H1 (cell line): ENCODE data around the gene CUL1. TPM values are rescaled to one million over a fixed set of nuclear protein-coding genes. Genes with fewer than 3 reads are reported as not detected.

Experiments used
- CTCF ChIA-PET: fragments of 300-600 bp; sonication (Branson Sonifier 250); formaldehyde crosslinking; loops from one replicate; lab custom pipeline; 2021; ENCODE audit not compliant: partially characterized antibody; lab: Charles Lee
- POLR2A ChIA-PET: fragments of 300-600 bp; sonication (Branson Sonifier 250); formaldehyde crosslinking; loops from one replicate; lab custom pipeline; 2021; ENCODE audit warnings: inconsistent platforms; ENCODE audit not compliant: partially characterized antibody; lab: Charles Lee
- DNase-seq, 2 experiments: peaks; one replicate each; pipeline versions ENCODE4 v3.0.0 to v3.0.0-alpha.2; 2010 to 2022; ENCODE audit warnings: low spot score in 2 of 2, low read depth in 1 of 2, mixed read lengths in 1 of 2
- FAIRE-seq: peaks from 2 replicates; lab custom pipeline; 2011; peaks lifted over from hg19 to GRCh38; lab: Jason Lieb, UNC
- H2AFZ ChIP-seq: 2 replicates; pipeline ENCODE4 v1.8.1; 2012; ENCODE audit warnings: low read length, inconsistent platforms
- H2AK5ac ChIP-seq: 2 replicates; pipeline ENCODE4 v1.6.1; 2013; ENCODE audit warnings: low read depth, low read length
- H2BK120ac ChIP-seq: replicated peaks from 2 replicates; pipeline ENCODE3; 2013; ENCODE audit warnings: low read depth, low read length, inconsistent platforms
- H2BK12ac ChIP-seq: 2 replicates; pipeline ENCODE4 v1.6.1; 2013; ENCODE audit warnings: low read depth, low read length
- H2BK15ac ChIP-seq: 2 replicates; pipeline ENCODE4 v1.6.1; 2013; ENCODE audit warnings: low read length
- H2BK20ac ChIP-seq: 2 replicates; pipeline ENCODE4 v1.6.1; 2013; ENCODE audit warnings: low read length
- H2BK5ac ChIP-seq: 2 replicates; pipeline ENCODE4 v1.6.1; 2013; ENCODE audit warnings: low read depth, low read length
- H3K14ac ChIP-seq: 2 replicates; pipeline ENCODE4 v1.6.1; 2013; ENCODE audit warnings: inconsistent platforms; ENCODE audit not compliant: insufficient read length
- H3K18ac ChIP-seq: 2 replicates; pipeline ENCODE4 v1.6.1; 2013; ENCODE audit warnings: low read length; ENCODE audit errors: extremely low read depth
- H3K23ac ChIP-seq: 2 replicates; pipeline ENCODE4 v1.6.1; 2013; ENCODE audit warnings: inconsistent platforms; ENCODE audit not compliant: insufficient read length
- H3K23me2 ChIP-seq: 2 replicates; pipeline ENCODE4 v1.6.1; 2013; ENCODE audit warnings: low read depth, low read length
- H3K27ac ChIP-seq: 2 replicates; pipeline ENCODE4 v1.6.1; 2011; ENCODE audit warnings: low read depth, low read length, inconsistent platforms
- H3K27me3 ChIP-seq, 4 experiments: replicated peaks in 1 of 4; 1 replicate in 1 of 4; 2 replicates in 3 of 4; pipeline versions ENCODE4 v1.6.1 to v1.8.1; 2011 to 2013; ENCODE audit warnings: low read length in 3 of 4, mild to moderate bottlenecking in 3 of 4, inconsistent platforms in 2 of 4, mixed read lengths in 2 of 4, moderate library complexity in 1 of 4; ENCODE audit not compliant: control insufficient read depth in 3 of 4, insufficient read depth in 3 of 4; ENCODE audit errors: extremely low read depth in 1 of 4
- H3K36me3 ChIP-seq, 4 experiments: 2 replicates each; pipeline versions ENCODE4 v1.6.1 to v1.8.1; 2011 to 2013; ENCODE audit warnings: mild to moderate bottlenecking in 4 of 4, low read length in 3 of 4, moderate library complexity in 2 of 4, control low read depth in 1 of 4, inconsistent platforms in 1 of 4; ENCODE audit not compliant: insufficient read depth in 4 of 4, control insufficient read depth in 2 of 4
- H3K4ac ChIP-seq: replicated peaks from 2 replicates; pipeline ENCODE3; 2013; ENCODE audit warnings: low read length, low read depth, mixed read lengths, inconsistent platforms; ENCODE audit not compliant: insufficient read length
- H3K4me1 ChIP-seq, 4 experiments: replicated peaks in 1 of 4; 1 replicate in 1 of 4; 2 replicates in 3 of 4; pipeline versions ENCODE4 v1.6.1 to v1.8.1; 2011 to 2013; ENCODE audit warnings: low read length in 3 of 4, inconsistent platforms in 2 of 4, mixed read lengths in 1 of 4; ENCODE audit not compliant: insufficient read depth in 4 of 4, control insufficient read depth in 3 of 4
- H3K4me2 ChIP-seq, 2 experiments: 2 replicates each; pipeline versions ENCODE4 v1.6.1 to v1.8.1; 2011 to 2013; ENCODE audit warnings: low read depth in 2 of 2, low read length in 2 of 2, control low read depth in 1 of 2, inconsistent platforms in 1 of 2, mild to moderate bottlenecking in 1 of 2; ENCODE audit not compliant: insufficient read depth in 1 of 2
- H3K4me3 ChIP-seq, 4 experiments: fragments of 200-600, 300-600 bp in 1 of 4; sonication (generic), shearing (Covaris generic), sonication (Bioruptor Twin) in 1 of 4; 2 replicates each; pipeline versions ENCODE4 v1.5.1 to v1.8.1; 2011 to 2016; ENCODE audit warnings: low read length in 4 of 4, low read depth in 3 of 4, control low read depth in 2 of 4, inconsistent platforms in 2 of 4, mild to moderate bottlenecking in 2 of 4, mixed read lengths in 1 of 4, moderate library complexity in 1 of 4; ENCODE audit not compliant: insufficient read depth in 2 of 4; ENCODE audit errors: extremely low read depth in 1 of 4
- H3K56ac ChIP-seq: replicated peaks from 2 replicates; pipeline ENCODE3; 2013; ENCODE audit warnings: low read depth, mild to moderate bottlenecking, mixed read lengths, low read length, inconsistent platforms; ENCODE audit not compliant: insufficient read length
- H3K79me1 ChIP-seq: 2 replicates; pipeline ENCODE4 v1.6.1; 2013; ENCODE audit warnings: low read depth, low read length, control low read depth
- H3K79me2 ChIP-seq, 2 experiments: 2 replicates each; pipeline versions ENCODE4 v1.6.1 to v1.8.1; 2012 to 2013; ENCODE audit warnings: low read length in 2 of 2, mild to moderate bottlenecking in 2 of 2, inconsistent platforms in 1 of 2; ENCODE audit not compliant: insufficient read depth in 2 of 2, control insufficient read depth in 1 of 2
- H3K9ac ChIP-seq, 4 experiments: replicated peaks in 1 of 4; 1 replicate in 1 of 4; 2 replicates in 3 of 4; pipeline versions ENCODE4 v1.6.1 to v1.8.1; 2011 to 2013; ENCODE audit warnings: low read depth in 3 of 4, low read length in 3 of 4, control low read depth in 2 of 4, mild to moderate bottlenecking in 2 of 4, moderate library complexity in 2 of 4, inconsistent platforms in 1 of 4; ENCODE audit errors: extremely low read depth in 1 of 4
- H3K9me3 ChIP-seq, 2 experiments: 2 replicates each; pipeline versions ENCODE4 v1.6.1 to v1.8.1; 2012 to 2013; ENCODE audit warnings: mild to moderate bottlenecking in 2 of 2, moderate library complexity in 2 of 2, control low read depth in 1 of 2, inconsistent platforms in 1 of 2, low read depth in 1 of 2, low read length in 1 of 2, mixed read lengths in 1 of 2; ENCODE audit not compliant: insufficient read depth in 2 of 2
- H4K20me1 ChIP-seq, 2 experiments: replicated peaks in 1 of 2; 2 replicates each; pipeline versions ENCODE3 to v1.8.1; 2011 to 2013; ENCODE audit warnings: inconsistent platforms in 2 of 2, low read length in 2 of 2, mild to moderate bottlenecking in 1 of 2; ENCODE audit not compliant: insufficient read depth in 2 of 2, control insufficient read depth in 1 of 2
- H4K5ac ChIP-seq: 2 replicates; pipeline ENCODE4 v1.6.1; 2013; ENCODE audit warnings: low read length, low read depth, mixed read lengths, inconsistent platforms; ENCODE audit not compliant: insufficient read length
- H4K8ac ChIP-seq: 2 replicates; pipeline ENCODE4 v1.8.0; 2013; ENCODE audit warnings: mild to moderate bottlenecking, moderate library complexity, low read length, inconsistent platforms; ENCODE audit not compliant: insufficient read depth; ENCODE audit errors: extremely low read depth
- H4K91ac ChIP-seq: replicated peaks from 2 replicates; pipeline ENCODE3; 2013; ENCODE audit warnings: low read length, mixed read lengths, inconsistent platforms; ENCODE audit not compliant: insufficient read length
- EP300 ChIP-seq, 2 experiments: IDR thresholded peaks; 1 replicate in 1 of 2; 2 replicates in 1 of 2; pipeline ENCODE4 v1.6.1; 2011 to 2012; ENCODE audit warnings: low read depth in 2 of 2, low read length in 2 of 2, mild to moderate bottlenecking in 2 of 2, borderline replicate concordance in 1 of 2, inconsistent platforms in 1 of 2, moderate library complexity in 1 of 2
- JUND ChIP-seq: IDR thresholded peaks from 2 replicates; pipeline ENCODE4 v1.6.1; 2011; ENCODE audit warnings: mild to moderate bottlenecking, improper control_type of control experiment, low read length
- MAFK ChIP-seq: IDR thresholded peaks from 2 replicates; pipeline ENCODE4 v1.6.1; 2012; ENCODE audit warnings: low read depth, mild to moderate bottlenecking, improper control_type of control experiment, low read length
- TBP ChIP-seq: IDR thresholded peaks from 2 replicates; pipeline ENCODE4 v1.6.1; 2011; ENCODE audit warnings: low read depth, low read length, improper control_type of control experiment
- WGBS, 2 experiments: shearing (Covaris generic) in 1 of 2; methylation state at CpG; one replicate each; pipeline versions ENCODE4 v1.1.6 to v1.1.7; 2013 to 2015; ENCODE audit warnings: low lambda C conversion rate in 2 of 2, mixed read lengths in 2 of 2, inconsistent platforms in 1 of 2, low coverage in 1 of 2, missing lambda C conversion rate in 1 of 2; ENCODE audit not compliant: insufficient replicate concordance in 2 of 2, insufficient coverage in 1 of 2, insufficient read length in 1 of 2; ENCODE audit errors: extremely low coverage in 1 of 2, missing lambda C conversion rate in 1 of 2; 5-methylcytosine and 5-hydroxymethylcytosine counted together
- polyA plus RNA-seq, 7 experiments: library from polyadenylated mRNA; depleted of rRNA in 3 of 7; stranded (reverse) in 5 of 7; unstranded in 2 of 7; fragments of >200 nt in 5 of 7; fragments of 200-250 nt in 2 of 7; gene quantifications; 1 replicate in 5 of 7; 2 replicates in 1 of 7; 4 replicates in 1 of 7; pipeline versions ENCODE4 v1.2.1 to v1.2.3, GENCODE V29; 2011 to 2013; ENCODE audit warnings: missing spikeins in 2 of 7, mixed read lengths in 2 of 7
- total RNA-seq: library from RNA; stranded (reverse); fragmentation: NEBNext Ultra II Directional; extraction: Animal tissue kit (Norgen Biotek cat#: 25700); gene quantifications from 2 replicates; pipeline ENCODE4 v1.2.1, GENCODE V29; 2021
- TF ChIP-seq, protein P1 (sequence below), 3 experiments: IDR thresholded peaks; 1 replicate in 2 of 3; 2 replicates in 1 of 3; pipeline versions ENCODE4 v1.5.1 to v1.6.1; 2011; ENCODE audit warnings: low read length in 3 of 3, mild to moderate bottlenecking in 3 of 3, inconsistent platforms in 2 of 3, low read depth in 1 of 3, moderate library complexity in 1 of 3; ENCODE audit not compliant: insufficient read depth in 1 of 3; ENCODE audit errors: control extremely low read depth in 1 of 3
- TF ChIP-seq, protein P2 (sequence below): IDR thresholded peaks from 2 replicates; pipeline ENCODE4 v1.6.1; 2012; ENCODE audit warnings: low read length, inconsistent platforms

The CUL1 gene
- total and polyA plus RNA-seq, 2 of the 8 experiments (the other 6 are each of a cell fraction or from before 2014, with no cell fraction given), result 33.0 to 77.3 TPM

DNA sequence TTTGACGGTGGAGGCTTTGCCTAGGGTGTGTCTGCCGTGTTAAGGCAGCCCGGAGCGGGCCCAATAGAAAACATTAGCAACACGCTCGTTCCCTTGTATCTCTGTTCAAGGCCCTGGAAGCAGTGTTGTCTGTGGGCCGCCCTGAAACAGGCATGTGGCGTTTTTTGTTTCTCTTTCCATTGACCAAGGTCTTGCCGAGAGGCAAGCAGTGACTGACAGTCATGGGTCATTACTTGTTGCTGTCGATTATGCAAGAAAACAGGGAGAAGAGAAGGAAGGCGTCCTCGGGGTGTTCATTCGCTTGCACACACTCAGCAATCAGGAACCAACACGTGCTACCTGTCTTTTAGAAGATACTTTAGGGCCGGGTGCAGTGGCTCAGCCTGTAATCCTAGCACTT is 92.8 kb downstream of the CUL1 start:
- CTCF ChIA-PET, result interaction anchor here (1.0 kb wide), 1 partner anchor 25 kb away, joined by 3 read pairs; no protein-coding TSS in a partner anchor
- no peak overlapping the region for H2BK20ac ChIP-seq
- H3K9me3 ChIP-seq, result no peaks in the 10 kb centered on the region
- H2BK12ac ChIP-seq, result no peak overlapping the region
- H4K91ac ChIP-seq, result no peak overlapping the region
- no peaks in the 10 kb centered on the region for H3K27me3 ChIP-seq
- no peak overlapping the region for H2BK120ac ChIP-seq
- no peak overlapping the region for H3K23ac ChIP-seq
- no peak overlapping the region for H3K4me3 ChIP-seq
- H2AK5ac ChIP-seq, result no peak overlapping the region
- H3K79me2 ChIP-seq, result no peaks in the 10 kb centered on the region
- H3K14ac ChIP-seq, result no peak overlapping the region
- no peaks in the 10 kb centered on the region for H3K23me2 ChIP-seq
- no peak overlapping the region for H3K4me2 ChIP-seq
- H4K8ac ChIP-seq, result no peak overlapping the region
- no peak overlapping the region for H3K18ac ChIP-seq
- H3K27ac ChIP-seq, result no peak overlapping the region
- POLR2A ChIA-PET, result no interaction called here
- DNase-seq (no peak), FAIRE-seq (no peak)
- H3K79me1 ChIP-seq, result peaks cover 5% of the 10 kb centered on the region; the same call in 1 of the 2 replicates
- H2AFZ ChIP-seq, result no peak overlapping the region
- no peak overlapping the region for H4K5ac ChIP-seq
- H2BK5ac ChIP-seq, result no peak overlapping the region
- H3K56ac ChIP-seq, result no peak overlapping the region
- H4K20me1 ChIP-seq, result peaks cover 3 to 7% of the 10 kb centered on the region in 2 experiments
- H2BK15ac ChIP-seq, result no peak overlapping the region
- H3K9ac ChIP-seq, result no peak overlapping the region
- H3K4me1 ChIP-seq, result no peaks in the 10 kb centered on the region; a peak in 1 of 7 replicates
- no peak overlapping the region for H3K4ac ChIP-seq
- H3K36me3 ChIP-seq, result peaks cover 13 to 73% (median 50%) of the 10 kb centered on the region in 4 experiments
- WGBS, 2 experiments, result 91% methylated on average over 15 of the region's 15 CpGs; no CpG with 5 or more reads in 1 of the 2 experiments
- TF ChIP-seq TBP (no peak), EP300 (IDR thresholded peaks at IDR 0.05; ENCODE audit: borderline replicate concordance in 1 of 2, low read depth in 2 of 2, low read length in 2 of 2) (no peak), MAFK (no peak), JUND (no peak)
- TF ChIP-seq, protein P1, sequence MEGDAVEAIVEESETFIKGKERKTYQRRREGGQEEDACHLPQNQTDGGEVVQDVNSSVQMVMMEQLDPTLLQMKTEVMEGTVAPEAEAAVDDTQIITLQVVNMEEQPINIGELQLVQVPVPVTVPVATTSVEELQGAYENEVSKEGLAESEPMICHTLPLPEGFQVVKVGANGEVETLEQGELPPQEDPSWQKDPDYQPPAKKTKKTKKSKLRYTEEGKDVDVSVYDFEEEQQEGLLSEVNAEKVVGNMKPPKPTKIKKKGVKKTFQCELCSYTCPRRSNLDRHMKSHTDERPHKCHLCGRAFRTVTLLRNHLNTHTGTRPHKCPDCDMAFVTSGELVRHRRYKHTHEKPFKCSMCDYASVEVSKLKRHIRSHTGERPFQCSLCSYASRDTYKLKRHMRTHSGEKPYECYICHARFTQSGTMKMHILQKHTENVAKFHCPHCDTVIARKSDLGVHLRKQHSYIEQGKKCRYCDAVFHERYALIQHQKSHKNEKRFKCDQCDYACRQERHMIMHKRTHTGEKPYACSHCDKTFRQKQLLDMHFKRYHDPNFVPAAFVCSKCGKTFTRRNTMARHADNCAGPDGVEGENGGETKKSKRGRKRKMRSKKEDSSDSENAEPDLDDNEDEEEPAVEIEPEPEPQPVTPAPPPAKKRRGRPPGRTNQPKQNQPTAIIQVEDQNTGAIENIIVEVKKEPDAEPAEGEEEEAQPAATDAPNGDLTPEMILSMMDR (IDR thresholded peaks at IDR 0.05; ENCODE audit: control extremely low read depth in 1 of 3, insufficient read depth in 1 of 3, low read depth in 1 of 3, low read length in 3 of 3), result no peak
- TF ChIP-seq, protein P2, sequence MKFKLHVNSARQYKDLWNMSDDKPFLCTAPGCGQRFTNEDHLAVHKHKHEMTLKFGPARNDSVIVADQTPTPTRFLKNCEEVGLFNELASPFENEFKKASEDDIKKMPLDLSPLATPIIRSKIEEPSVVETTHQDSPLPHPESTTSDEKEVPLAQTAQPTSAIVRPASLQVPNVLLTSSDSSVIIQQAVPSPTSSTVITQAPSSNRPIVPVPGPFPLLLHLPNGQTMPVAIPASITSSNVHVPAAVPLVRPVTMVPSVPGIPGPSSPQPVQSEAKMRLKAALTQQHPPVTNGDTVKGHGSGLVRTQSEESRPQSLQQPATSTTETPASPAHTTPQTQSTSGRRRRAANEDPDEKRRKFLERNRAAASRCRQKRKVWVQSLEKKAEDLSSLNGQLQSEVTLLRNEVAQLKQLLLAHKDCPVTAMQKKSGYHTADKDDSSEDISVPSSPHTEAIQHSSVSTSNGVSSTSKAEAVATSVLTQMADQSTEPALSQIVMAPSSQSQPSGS, result no peak
